Heart right ventricle (tissue), 16 donors: ENCODE results near the gene KRTAP10-1. TPM values are rescaled to one million over a fixed set of nuclear protein-coding genes. Genes with fewer than 3 reads are reported as not detected.

ENCODE experiments used
- ATAC-seq, 8 donors: fragments of 200-7000 bp; cut with Tn5 transposase; one replicate each; pipeline ENCODE4 v1.9.1; 2020; ENCODE audit warnings: mild to moderate bottlenecking in 8 of 8, moderate library complexity in 8 of 8, moderate number of reproducible peaks in 1 of 8
- DNase-seq, 2 donors: peaks; one replicate each; pipeline ENCODE4 v3.0.0-alpha.2; 2020
- H3K27ac ChIP-seq, 10 donors: fragments of 200-600 bp; sonication (generic) in 2 of 10; one replicate each; pipeline versions ENCODE4 v1.5.0 to v1.8.0; 2020 to 2022; ENCODE audit warnings: mild to moderate bottlenecking in 3 of 10
- H3K27me3 ChIP-seq, 7 donors: fragments of 200-600 bp; one replicate each; pipeline ENCODE4 v1.8.0; 2021 to 2022; ENCODE audit warnings: mild to moderate bottlenecking in 2 of 7
- H3K36me3 ChIP-seq, 9 donors: fragments of 200-600 bp; sonication (generic) in 1 of 9; one replicate each; pipeline versions ENCODE4 v1.5.0 to v1.8.0; 2020 to 2022; ENCODE audit warnings: mild to moderate bottlenecking in 2 of 9
- H3K4me1 ChIP-seq, 9 donors: fragments of 200-600 bp; sonication (generic) in 1 of 9; one replicate each; pipeline versions ENCODE4 v1.5.0 to v1.8.0; 2020 to 2022; ENCODE audit warnings: mild to moderate bottlenecking in 4 of 9
- H3K4me3 ChIP-seq, 10 donors: fragments of 200-600 bp; sonication (generic) in 2 of 10; one replicate each; pipeline versions ENCODE4 v1.5.0 to v1.8.0; 2020 to 2022; ENCODE audit warnings: mild to moderate bottlenecking in 7 of 10, moderate library complexity in 2 of 10
- H3K9me3 ChIP-seq, 11 donors: fragments of 200-600 bp in 10 of 11; sonication (generic) in 2 of 11; one replicate each; pipeline versions ENCODE4 v1.5.0 to v1.8.0; 2013 to 2022; ENCODE audit warnings: mild to moderate bottlenecking in 2 of 11, control low read depth in 1 of 11, moderate library complexity in 1 of 11
- CTCF ChIP-seq, 9 donors: fragments of 200-600 bp; sonication (generic) in 2 of 9; IDR thresholded peaks; one replicate each; pipeline versions ENCODE4 v1.5.0 to v1.8.0; 2021 to 2022; ENCODE audit warnings: antibody characterized with exemption in 9 of 9, mild to moderate bottlenecking in 5 of 9, moderate library complexity in 1 of 9
- WGBS, 2 donors: extraction: QIAGEN DNeasy Blood & Tissue Kit; methylation state at CpG; one replicate each; pipeline ENCODE4 v1.1.7; 2013; ENCODE audit warnings: inconsistent platforms in 1 of 2; 5-methylcytosine and 5-hydroxymethylcytosine counted together
- intact Hi-C, 10 donors: fragments of 100-400 bp; cut with DNase I; formaldehyde crosslinking; loops; one replicate each; pipeline versions ENCODE4 v1.11.1 to v1.14.2; 2022
- polyA plus RNA-seq, 2 donors: library from polyadenylated mRNA; stranded (reverse); fragments of 200-250 nt; gene quantifications; one replicate each; pipeline ENCODE4 v1.2.3, GENCODE V29; 2013
- total RNA-seq, 10 donors: library from RNA; stranded (reverse); fragmentation: NEBNext Ultra II Directional in 3 of 10; extraction: Animal tissue kit (Norgen Biotek cat#: 25700) in 3 of 10; gene quantifications; one replicate each; pipeline versions ENCODE4 v1.2.1 to v1.2.4, GENCODE V29; 2021 to 2023
- donor health status: Arrhythmogenic right ventricular cardiomyopathy.
- donor health status: ischemic (EF 13 %, LVEDD 7.1; RV severe dilation, severe dysfunction).
- donor health status: healthy with polysubstance abuse.
- donor health status: DM: no; HTN: yes; CAD: no.
- donor health status: DM: no; HTN: no; CAD: no.
- donor health status: ischemic (EF 25% LVEDD 6.9; RV normal size, moderate dysfunction).
- donor health status: ischemic (EF 25% LVEDD 5.7; RV mildly dilated, moderate dysfunction).
- donor health status: healthy.
- donor health status: DM: yes; HTN: yes; CAD: no.
- donor health status: Ischemic cardiomyopathy.
- donor health status: ischemic (EF 35%, LVEDD 5.7; RV mildly dilated, moderate dysfunction).
- donor health status: nonischemic (EF 11% LVEDD 7.7; RV severe dilation, severe dysfunction).
- donor health status: DM: yes; HTN: yes; CAD: no.
- donor health status: PGD.
- donor health status: ischemic (EF 29% LVEDD 5.4; RV normal size, mild dysfunction).
- donor health status: nonischemic (EF 23%, LVEDD 6.1; RV moderate dilation, normal function).

KRTAP10-1 gene
- total and polyA plus RNA-seq, 12 donors: not detected

GRCh38 chr21:44579056-44579832, 39.2 kb upstream of the KRTAP10-1 start:
- no peak overlapping the region for H3K4me3 ChIP-seq
- H3K9me3 ChIP-seq: peaks cover 0 to 40% (median 18%) of the 10 kb centered on the region in 11 donors
- ATAC-seq (no peak), DNase-seq (no peak)
- intact Hi-C loops: no loop called here
- WGBS, 2 donors: 70 to 74% methylated on average over 22 of the region's 22 CpGs
- H3K4me1 ChIP-seq: no peaks in the 10 kb centered on the region
- TF ChIP-seq CTCF (IDR thresholded peaks at IDR 0.05): no peak
- peaks cover 0 to 43% (median 1%) of the 10 kb centered on the region in 7 donors for H3K27me3 ChIP-seq
- H3K36me3 ChIP-seq: no peaks in the 10 kb centered on the region
- no peak overlapping the region for H3K27ac ChIP-seq

- Histone ChIP-seq H3K4me3 (no peak overlapping the region), H3K9me3 (peaks cover 0 to 40% (median 18%) of the 10 kb centered on the region in 11 donors), H3K4me1 (no peaks in the 10 kb centered on the region), H3K27ac (no peak overlapping the region), H3K27me3 (peaks cover 0 to 40% (median 0%) of the 10 kb centered on the region in 7 donors), H3K36me3 (no peaks in the 10 kb centered on the region)
- ATAC-seq (no peak), DNase-seq (no peak)
- no peak for TF ChIP-seq CTCF (IDR thresholded peaks at IDR 0.05)
- 93 to 96% methylated on average over 17 of the region's 17 CpGs for WGBS, 2 donors
- intact Hi-C loops: no loop called here
Measured at GRCh38 chr21:44578371-44579055, 38.5 kb upstream of the KRTAP10-1 start.

GRCh38 chr21:44576025-44576420, 36.0 kb upstream of the KRTAP10-1 start:
- DNase-seq (no peak), ATAC-seq (no peak)
- peaks cover 0 to 34% (median 0%) of the 10 kb centered on the region in 7 donors for H3K27me3 ChIP-seq
- intact Hi-C loops: no loop called here
- no peak overlapping the region for H3K27ac ChIP-seq
- no peaks in the 10 kb centered on the region for H3K4me1 ChIP-seq
- no peak for TF ChIP-seq CTCF (IDR thresholded peaks at IDR 0.05)
- H3K36me3 ChIP-seq: no peaks in the 10 kb centered on the region
- 87 to 88% methylated on average over 10 of the region's 10 CpGs for WGBS, 2 donors
- H3K9me3 ChIP-seq: peaks cover 0 to 34% (median 17%) of the 10 kb centered on the region in 11 donors
- no peak overlapping the region for H3K4me3 ChIP-seq

- no peak for DNase-seq
- H3K9me3 ChIP-seq: peaks cover 0 to 34% (median 14%) of the 10 kb centered on the region in 11 donors
- no peaks in the 10 kb centered on the region for H3K36me3 ChIP-seq
- ATAC-seq: no peak
- peaks cover 0 to 33% (median 0%) of the 10 kb centered on the region in 7 donors for H3K27me3 ChIP-seq
- 85 to 86% methylated on average over 20 of the region's 20 CpGs for WGBS, 2 donors
- no peak for TF ChIP-seq CTCF (IDR thresholded peaks at IDR 0.05)
- intact Hi-C loops: no loop called here
- no peak overlapping the region for H3K27ac ChIP-seq
- no peak overlapping the region for H3K4me3 ChIP-seq
- H3K4me1 ChIP-seq: no peaks in the 10 kb centered on the region
Measured at GRCh38 chr21:44575307-44576024, 35.5 kb upstream of the KRTAP10-1 start.
